Endothelial cell of umbilical vein (primary cell): Measurements from ENCODE around the gene UAP1L1. TPM values are rescaled to one million over a fixed set of nuclear protein-coding genes. Genes with fewer than 3 reads are reported as not detected.

ENCODE experiments used
- BruUV-seq: library from RNA; stranded (reverse); fragments of 400-500 nt; replicated peaks from 2 replicates; lab custom pipeline; 2021; lab: Mats Ljungman, UMichigan
- CTCF ChIA-PET: fragments of 300-600, 350-600 bp; sonication (Branson Sonifier 250); formaldehyde crosslinking; loops from one replicate; lab custom pipeline; 2021; ENCODE audit warnings: antibody characterized with exemption, inconsistent platforms; lab: Charles Lee
- POLR2A ChIA-PET: fragments of 300-600, 350-600 bp; sonication (Branson Sonifier 250); formaldehyde crosslinking; loops from one replicate; lab custom pipeline; 2021; ENCODE audit warnings: antibody characterized with exemption, inconsistent platforms; lab: Charles Lee
- DNase-seq: peaks from one replicate; pipeline ENCODE4 v3.0.0-alpha.2; 2011; ENCODE audit warnings: low read depth, low spot score
- FAIRE-seq: peaks from 2 replicates; lab custom pipeline; 2011; peaks lifted over from hg19 to GRCh38; lab: Jason Lieb, UNC
- H2AFZ ChIP-seq: 2 replicates; pipeline ENCODE4 v1.6.0; 2012; ENCODE audit warnings: low read depth, low read length, control low read depth, inconsistent platforms
- H3K27ac ChIP-seq: 2 replicates; pipeline ENCODE4 v1.5.1; 2011; ENCODE audit warnings: low read depth, mild to moderate bottlenecking, control low read depth, low read length, moderate library complexity; ENCODE audit not compliant: insufficient read depth
- H3K27me3 ChIP-seq, 2 experiments: 2 replicates each; pipeline versions ENCODE4 v1.6.0 to v1.6.1; 2011; ENCODE audit warnings: low read length in 2 of 2, mixed read lengths in 1 of 2; ENCODE audit not compliant: control insufficient read depth in 2 of 2, insufficient read depth in 2 of 2
- H3K36me3 ChIP-seq, 2 experiments: 2 replicates in 1 of 2; 3 replicates in 1 of 2; pipeline ENCODE4 v1.5.1; 2011; ENCODE audit warnings: low read length in 2 of 2, mild to moderate bottlenecking in 1 of 2, moderate library complexity in 1 of 2; ENCODE audit not compliant: control insufficient read depth in 2 of 2, insufficient read depth in 2 of 2; ENCODE audit errors: extremely low read depth in 1 of 2
- H3K4me1 ChIP-seq: 3 replicates; pipeline ENCODE4 v1.5.1; 2011; ENCODE audit warnings: mild to moderate bottlenecking, low read length; ENCODE audit not compliant: control insufficient read depth, insufficient read depth; ENCODE audit errors: extremely low read depth
- H3K4me2 ChIP-seq: 2 replicates; pipeline ENCODE4 v1.6.1; 2011; ENCODE audit warnings: low read length, control low read depth, mixed read lengths; ENCODE audit not compliant: insufficient read depth
- H3K4me3 ChIP-seq, 3 experiments: fragments of 200-600 bp in 1 of 3; sonication (generic), shearing (Covaris generic) in 1 of 3; replicated peaks in 1 of 3; 2 replicates each; pipeline ENCODE4 v1.5.1; 2011 to 2016; ENCODE audit warnings: control low read depth in 3 of 3, low read length in 3 of 3, mild to moderate bottlenecking in 2 of 3, inconsistent platforms in 1 of 3, low read depth in 1 of 3, moderate library complexity in 1 of 3; ENCODE audit not compliant: insufficient read depth in 1 of 3
- H3K79me2 ChIP-seq: 2 replicates; pipeline ENCODE4 v1.6.0; 2012; ENCODE audit warnings: low read length, inconsistent platforms; ENCODE audit not compliant: control insufficient read depth, insufficient read depth
- H3K9ac ChIP-seq: replicated peaks from 2 replicates; pipeline ENCODE3; 2011; ENCODE audit warnings: low read length, control low read depth; ENCODE audit not compliant: insufficient read depth; ENCODE audit errors: extremely low read depth
- H3K9me1 ChIP-seq: replicated peaks from 3 replicates; pipeline ENCODE4 v1.6.0; 2011; ENCODE audit warnings: mild to moderate bottlenecking, low read length; ENCODE audit not compliant: control insufficient read depth, insufficient read depth; ENCODE audit errors: extremely low read depth
- H3K9me3 ChIP-seq: replicated peaks from 2 replicates; pipeline ENCODE4 v1.5.1; 2012; ENCODE audit warnings: low read length, inconsistent platforms; ENCODE audit not compliant: control insufficient read depth, insufficient read depth
- H4K20me1 ChIP-seq: replicated peaks from 2 replicates; pipeline ENCODE3; 2011; ENCODE audit warnings: mild to moderate bottlenecking, low read length; ENCODE audit not compliant: control insufficient read depth, insufficient read depth; ENCODE audit errors: extremely low read depth
- EZH2 ChIP-seq: IDR thresholded peaks from 2 replicates; pipeline ENCODE4 v1.6.1; 2012; ENCODE audit warnings: borderline replicate concordance, low read depth, mild to moderate bottlenecking, moderate library complexity, low read length, inconsistent platforms; ENCODE audit not compliant: severe bottlenecking
- FOS ChIP-seq: IDR thresholded peaks from 2 replicates; pipeline ENCODE4 v1.6.1; 2011; ENCODE audit warnings: mild to moderate bottlenecking, low read length, moderate library complexity, borderline replicate concordance; ENCODE audit not compliant: insufficient read depth
- GATA2 ChIP-seq: IDR thresholded peaks from 2 replicates; pipeline ENCODE4 v1.7.0; 2011; ENCODE audit warnings: low read depth, mild to moderate bottlenecking, moderate library complexity, mixed read lengths, low read length; ENCODE audit not compliant: insufficient read length, insufficient read depth
- JUN ChIP-seq: IDR thresholded peaks from 2 replicates; pipeline ENCODE4 v1.6.1; 2011; ENCODE audit warnings: borderline replicate concordance, low read depth; ENCODE audit not compliant: insufficient read length, insufficient read depth
- MYC ChIP-seq: IDR thresholded peaks from one replicate; pipeline ENCODE4 v1.6.1; 2011; ENCODE audit warnings: mild to moderate bottlenecking, low read depth, low read length
- POLR2A ChIP-seq: IDR thresholded peaks from 2 replicates; pipeline ENCODE4 v1.6.1; 2012; ENCODE audit warnings: low read depth, mild to moderate bottlenecking, control low read depth, low read length
- POLR2AphosphoS5 ChIP-seq: IDR thresholded peaks from 2 replicates; pipeline ENCODE4 v1.6.1; 2012; ENCODE audit warnings: low read depth, mild to moderate bottlenecking, control low read depth, low read length, moderate library complexity; ENCODE audit not compliant: insufficient read depth
- dilution Hi-C: fragments of 300-500 bp; cut with MboI; formaldehyde crosslinking; loops from one replicate; pipeline ENCODE4 v1.15.0; 2019; ENCODE audit warnings: low sequenced_read_pairs; ENCODE audit not compliant: extremely low pct_ligation_motif_present
- intact Hi-C: fragments of 100-400 bp; cut with micrococcal nuclease; formaldehyde crosslinking; loops from one replicate; pipeline ENCODE4 v1.10.0; 2022
- polyA plus RNA-seq, 4 experiments: library from polyadenylated mRNA; depleted of rRNA in 3 of 4; stranded (reverse) in 3 of 4; unstranded in 1 of 4; fragments of >200 nt; gene quantifications; 2 replicates each; pipeline versions ENCODE4 v1.2.1 to v1.2.3, GENCODE V29; 2011 to 2012; ENCODE audit warnings: missing spikeins in 1 of 4
- total RNA-seq: library from RNA; stranded (reverse); gene quantifications from 2 replicates; pipeline ENCODE4 v1.2.3, GENCODE V29; 2021
- TF ChIP-seq, protein P1 (sequence below): IDR thresholded peaks from 2 replicates; pipeline ENCODE4 v1.6.1; 2011; ENCODE audit not compliant: insufficient read depth, insufficient read length
- TF ChIP-seq, protein P2 (sequence below), 2 donors: IDR thresholded peaks; 1 replicate in 1 of 2; 2 replicates in 1 of 2; pipeline ENCODE4 v1.5.1; 2011; ENCODE audit warnings: low read length in 2 of 2, mild to moderate bottlenecking in 2 of 2, moderate library complexity in 2 of 2, control low read depth in 1 of 2, inconsistent platforms in 1 of 2, low read depth in 1 of 2; ENCODE audit not compliant: insufficient read depth in 1 of 2; ENCODE audit errors: extremely low read depth in 1 of 2

The UAP1L1 gene
- total and polyA plus RNA-seq, 2 donors (not counting 3 experiments of a cell fraction or from before 2014, with no cell fraction given) = 26.0 to 41.7 TPM

DNA sequence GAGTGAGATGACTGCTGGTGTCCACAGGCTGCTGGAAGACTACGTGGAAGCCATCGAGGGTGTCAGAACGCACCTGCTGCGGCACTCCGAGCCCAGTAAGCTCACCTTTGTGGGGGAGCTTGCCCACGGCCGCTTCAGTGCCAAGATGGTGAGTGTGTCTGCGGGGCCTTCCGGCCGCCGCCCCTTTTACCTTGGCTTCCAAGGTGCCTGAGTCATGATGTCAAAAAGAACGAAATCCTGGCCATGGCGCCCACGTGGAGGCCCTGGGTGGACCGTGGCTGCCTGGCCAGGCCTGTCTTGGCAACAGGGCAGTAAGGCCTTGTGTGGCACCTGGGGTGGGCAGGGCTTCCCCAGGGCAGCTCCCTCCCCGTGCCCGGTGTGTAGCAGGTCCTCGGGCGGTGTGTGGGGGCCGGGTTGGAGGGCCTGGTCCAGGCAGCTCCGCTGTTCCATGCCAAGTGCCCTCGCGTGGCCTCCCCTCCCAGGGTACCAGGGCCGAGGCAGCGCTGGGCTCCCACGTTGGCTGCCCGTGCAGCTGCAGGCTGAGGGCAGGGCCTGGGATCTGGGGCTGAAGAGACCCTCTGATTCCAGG lies 29.4 kb downstream of the UAP1L1 start:
- H3K9me3 ChIP-seq = no peaks in the 10 kb centered on the region
- no peaks in the 10 kb centered on the region for H3K27me3 ChIP-seq
- no peak for FAIRE-seq
- ChIA-PET POLR2A (no interaction called here), CTCF (interaction anchor here (1.1 to 1.7 kb wide), 2 partner anchors 18 to 130 kb away, joined by 3 to 5 read pairs; no protein-coding TSS in a partner anchor)
- no peak overlapping the region for H3K4me2 ChIP-seq
- no peaks in the 10 kb centered on the region for H3K9me1 ChIP-seq
- no peak overlapping the region for H3K9ac ChIP-seq
- H3K36me3 ChIP-seq = peaks cover 4 to 61% of the 10 kb centered on the region in 2 experiments
- TF ChIP-seq MYC (no peak), POLR2AphosphoS5 (no peak), EZH2 (no peak), GATA2 (no peak), FOS (no peak), JUN (no peak), POLR2A (no peak)
- TF ChIP-seq, protein P1, sequence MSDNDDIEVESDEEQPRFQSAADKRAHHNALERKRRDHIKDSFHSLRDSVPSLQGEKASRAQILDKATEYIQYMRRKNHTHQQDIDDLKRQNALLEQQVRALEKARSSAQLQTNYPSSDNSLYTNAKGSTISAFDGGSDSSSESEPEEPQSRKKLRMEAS = no peak
- TF ChIP-seq, protein P2, sequence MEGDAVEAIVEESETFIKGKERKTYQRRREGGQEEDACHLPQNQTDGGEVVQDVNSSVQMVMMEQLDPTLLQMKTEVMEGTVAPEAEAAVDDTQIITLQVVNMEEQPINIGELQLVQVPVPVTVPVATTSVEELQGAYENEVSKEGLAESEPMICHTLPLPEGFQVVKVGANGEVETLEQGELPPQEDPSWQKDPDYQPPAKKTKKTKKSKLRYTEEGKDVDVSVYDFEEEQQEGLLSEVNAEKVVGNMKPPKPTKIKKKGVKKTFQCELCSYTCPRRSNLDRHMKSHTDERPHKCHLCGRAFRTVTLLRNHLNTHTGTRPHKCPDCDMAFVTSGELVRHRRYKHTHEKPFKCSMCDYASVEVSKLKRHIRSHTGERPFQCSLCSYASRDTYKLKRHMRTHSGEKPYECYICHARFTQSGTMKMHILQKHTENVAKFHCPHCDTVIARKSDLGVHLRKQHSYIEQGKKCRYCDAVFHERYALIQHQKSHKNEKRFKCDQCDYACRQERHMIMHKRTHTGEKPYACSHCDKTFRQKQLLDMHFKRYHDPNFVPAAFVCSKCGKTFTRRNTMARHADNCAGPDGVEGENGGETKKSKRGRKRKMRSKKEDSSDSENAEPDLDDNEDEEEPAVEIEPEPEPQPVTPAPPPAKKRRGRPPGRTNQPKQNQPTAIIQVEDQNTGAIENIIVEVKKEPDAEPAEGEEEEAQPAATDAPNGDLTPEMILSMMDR (IDR thresholded peaks at IDR 0.05; ENCODE audit: extremely low read depth in 1 of 2, insufficient read depth in 1 of 2, low read depth in 1 of 2, low read length in 2 of 2) = no peak
- no peak for DNase-seq
- no peaks in the 10 kb centered on the region for H3K4me1 ChIP-seq
- no peak overlapping the region for H3K4me3 ChIP-seq
- no peaks in the 10 kb centered on the region for H3K79me2 ChIP-seq
- BruUV-seq = no TSS peak
- H4K20me1 ChIP-seq = no peaks in the 10 kb centered on the region
- dilution Hi-C loops (no loop called here), intact Hi-C loops (no loop called here)
- H2AFZ ChIP-seq = no peak overlapping the region
- no peak overlapping the region for H3K27ac ChIP-seq
